ENCODE results near the gene HSD17B3.
"Not testable (repeated sequence)": the region's sequence is repeated elsewhere in the genome, so short reads cannot be mapped to it uniquely, and the experiment has no call there.

HSD17B3 gene

GRCh38 chr9:96306958-96307357, 5.0 kb upstream of the HSD17B3 start:
- DNase-seq (ENCODE audit: low spot score) = not testable (repeated sequence)

GRCh38 chr9:96305171-96305570, 3.2 kb upstream of the HSD17B3 start:
- DNase-seq (ENCODE audit: low spot score) = no peak

GRCh38 chr9:96304230-96304629, 2.3 kb upstream of the HSD17B3 start:
- no peak for DNase-seq (ENCODE audit: low spot score)

GRCh38 chr9:96299823-96300222, 2.2 kb downstream of the HSD17B3 start:
- DNase-seq (ENCODE audit: low spot score) = no peak

GRCh38 chr9:96294159-96294545, 7.8 kb downstream of the HSD17B3 start:
- DNase-seq (ENCODE audit: low spot score) = no peak

- no peak for DNase-seq (ENCODE audit: low spot score)
Observed at GRCh38 chr9:96293498-96294158, 8.3 kb downstream of the HSD17B3 start.

- DNase-seq (ENCODE audit: low spot score) = no peak
Observed at GRCh38 chr9:96289392-96289791, 12.6 kb downstream of the HSD17B3 start.

- DNase-seq (ENCODE audit: low spot score) = no peak
Observed at GRCh38 chr9:96281641-96282040, 20.3 kb downstream of the HSD17B3 start.

- DNase-seq (ENCODE audit: low spot score) = no peak
Observed at GRCh38 chr9:96279932-96280331, 22.0 kb downstream of the HSD17B3 start.

- no peak for DNase-seq (ENCODE audit: low spot score)
Observed at GRCh38 chr9:96274939-96275338, 27.0 kb downstream of the HSD17B3 start.

- DNase-seq (ENCODE audit: low spot score) = no peak
Observed at GRCh38 chr9:96270236-96270744, 31.7 kb downstream of the HSD17B3 start.

- DNase-seq (ENCODE audit: low spot score) = no peak
Observed at GRCh38 chr9:96258967-96259366, 43.0 kb downstream of the HSD17B3 start.

GRCh38 chr9:96256800-96257199, 45.2 kb downstream of the HSD17B3 start:
- no peak for DNase-seq (ENCODE audit: low spot score)

GRCh38 chr9:96255698-96256097, 46.3 kb downstream of the HSD17B3 start:
- no peak for DNase-seq (ENCODE audit: low spot score)

- DNase-seq (ENCODE audit: low spot score) = no peak
Observed at GRCh38 chr9:96253059-96253696, 48.8 kb downstream of the HSD17B3 start.

- no peak for DNase-seq (ENCODE audit: low spot score)
Observed at GRCh38 chr9:96251451-96251850, 50.5 kb downstream of the HSD17B3 start.

GRCh38 chr9:96249746-96250145, 52.2 kb downstream of the HSD17B3 start:
- DNase-seq (ENCODE audit: low spot score) = no peak

- DNase-seq (ENCODE audit: low spot score) = no peak
Observed at GRCh38 chr9:96246267-96246671, 55.7 kb downstream of the HSD17B3 start.

GRCh38 chr9:96245399-96245798, 56.6 kb downstream of the HSD17B3 start:
- DNase-seq (ENCODE audit: low spot score) = no peak

GRCh38 chr9:96243778-96244177, 58.2 kb downstream of the HSD17B3 start:
- DNase-seq (ENCODE audit: low spot score) = no peak

GRCh38 chr9:96242811-96243210, 59.2 kb downstream of the HSD17B3 start:
- no peak for DNase-seq (ENCODE audit: low spot score)

- DNase-seq (ENCODE audit: low spot score) = no peak
Observed at GRCh38 chr9:96241391-96241809, 60.6 kb downstream of the HSD17B3 start.

- DNase-seq (ENCODE audit: low spot score) = no peak
Observed at GRCh38 chr9:96236854-96237550, 65.0 kb downstream of the HSD17B3 start.

Measured in AG08396 (cell line).